HCT116 (cell line): Measurements from ENCODE around the gene NSD2. TPM values are rescaled to one million over a fixed set of nuclear protein-coding genes. Genes with fewer than 3 reads are reported as not detected.

Source experiments
- ATAC-seq: fragments of 200-7000 bp; cut with Tn5 transposase; 2 replicates; pipeline ENCODE4 v1.9.1; 2020; ENCODE audit warnings: mild to moderate bottlenecking, moderate library complexity
- BruUV-seq: library from RNA; stranded (reverse); fragments of 400-500 nt; replicated peaks from 2 replicates; lab custom pipeline; 2021; lab: Mats Ljungman, UMichigan
- CTCF ChIA-PET: fragments of 300-600 bp; sonication (Branson Sonifier 250); formaldehyde crosslinking; loops from one replicate; lab custom pipeline; 2021; ENCODE audit warnings: antibody characterized with exemption; lab: Charles Lee
- POLR2A ChIA-PET: fragments of 300-600, 350-600 bp; sonication (Branson Sonifier 250); formaldehyde crosslinking; loops from one replicate; lab custom pipeline; 2021; ENCODE audit warnings: antibody characterized with exemption; lab: Charles Lee
- RAD21 ChIA-PET, 2 experiments: fragments of 300-600 bp; sonication (Branson Sonifier 250); formaldehyde crosslinking; loops; one replicate each; lab custom pipeline; 2023; ENCODE audit warnings: low total read pairs in 2 of 2; ENCODE audit not compliant: uncharacterized antibody in 2 of 2, unreplicated experiment in 2 of 2, low non-redundant PET in 1 of 2; lab: Charles Lee
- DNase-seq: peaks from one replicate; pipeline ENCODE4 v3.0.0-alpha.2; 2010; ENCODE audit warnings: low read depth, low spot score
- H2AFZ ChIP-seq: fragments of 200-600 bp; shearing (Covaris generic), sonication (generic); 2 replicates; pipeline ENCODE4 v1.6.1; 2017; ENCODE audit warnings: low read depth, mixed run types, mixed read lengths, antibody characterized with exemption, low read length; ENCODE audit not compliant: poor library complexity, severe bottlenecking
- H3K27ac ChIP-seq: 2 replicates; pipeline ENCODE4 v1.5.1; 2012; ENCODE audit warnings: low read depth, low read length
- H3K27me3 ChIP-seq: fragments of 200-600 bp; sonication (generic); 2 replicates; pipeline ENCODE4 v1.6.1; 2016; ENCODE audit warnings: mixed run types, low read length, mixed read lengths; ENCODE audit not compliant: insufficient read depth
- H3K36me3 ChIP-seq, 2 experiments: fragments of 200-500 bp in 1 of 2; fragments of 200-600 bp in 1 of 2; sonication (Bioruptor generic) in 1 of 2; sonication (generic) in 1 of 2; 2 replicates each; pipeline versions ENCODE4 v1.5.1 to v1.6.1; 2014 to 2016; ENCODE audit warnings: low read length in 2 of 2, inconsistent platforms in 1 of 2, mixed read lengths in 1 of 2, mixed run types in 1 of 2; ENCODE audit not compliant: insufficient read depth in 2 of 2, control insufficient read depth in 1 of 2
- H3K4me1 ChIP-seq, 2 experiments: fragments of 200-600 bp in 1 of 2; sonication (generic) in 1 of 2; 2 replicates each; pipeline versions ENCODE4 v1.5.1 to v1.6.1; 2012 to 2017; ENCODE audit warnings: low read length in 2 of 2, inconsistent platforms in 1 of 2, mild to moderate bottlenecking in 1 of 2, mixed read lengths in 1 of 2, mixed run types in 1 of 2, moderate library complexity in 1 of 2; ENCODE audit not compliant: insufficient read depth in 2 of 2, control insufficient read depth in 1 of 2
- H3K4me2 ChIP-seq: fragments of 200-600 bp; sonication (generic); 2 replicates; pipeline ENCODE4 v1.6.1; 2017; ENCODE audit warnings: mixed run types, low read length, mixed read lengths
- H3K4me3 ChIP-seq, 2 experiments: fragments of 200-600 bp in 1 of 2; sonication (generic) in 1 of 2; replicated peaks in 1 of 2; 2 replicates each; pipeline ENCODE4 v1.5.1; 2011 to 2016; ENCODE audit warnings: low read length in 2 of 2, control low read depth in 1 of 2, low read depth in 1 of 2, mild to moderate bottlenecking in 1 of 2, mixed read lengths in 1 of 2, mixed run types in 1 of 2
- H3K79me2 ChIP-seq: fragments of 200-600 bp; sonication (generic); 2 replicates; pipeline ENCODE4 v1.6.1; 2017; ENCODE audit warnings: mild to moderate bottlenecking, mixed run types, low read length, moderate library complexity, mixed read lengths; ENCODE audit not compliant: insufficient read depth
- H3K9ac ChIP-seq: fragments of 200-600 bp; sonication (generic); 2 replicates; pipeline ENCODE4 v1.6.1; 2016; ENCODE audit warnings: low read length, mixed read lengths
- H3K9me2 ChIP-seq: fragments of 200-600 bp; sonication (generic), shearing (Covaris generic); 2 replicates; pipeline ENCODE4 v1.6.1; 2017; ENCODE audit warnings: mixed run types, mild to moderate bottlenecking, moderate library complexity; ENCODE audit not compliant: insufficient read depth
- H3K9me3 ChIP-seq, 2 experiments: fragments of 200-500 bp in 1 of 2; fragments of 200-600 bp in 1 of 2; sonication (Bioruptor generic) in 1 of 2; sonication (generic) in 1 of 2; 2 replicates each; pipeline ENCODE4 v1.6.1; 2014 to 2017; ENCODE audit warnings: low read length in 2 of 2, mixed read lengths in 2 of 2, inconsistent platforms in 1 of 2, low read depth in 1 of 2, mild to moderate bottlenecking in 1 of 2, mixed run types in 1 of 2, moderate library complexity in 1 of 2; ENCODE audit not compliant: control insufficient read depth in 1 of 2, insufficient read depth in 1 of 2
- H4K20me1 ChIP-seq: fragments of 200-600 bp; sonication (generic), shearing (Covaris generic); 2 replicates; pipeline ENCODE4 v1.6.1; 2017; ENCODE audit warnings: mixed run types, mild to moderate bottlenecking, moderate library complexity; ENCODE audit not compliant: insufficient read depth
- CBX3 ChIP-seq: IDR thresholded peaks from 2 replicates; pipeline ENCODE4 v1.6.1; 2012; ENCODE audit warnings: low read depth
- CEBPB ChIP-seq: IDR thresholded peaks from 2 replicates; pipeline ENCODE4 v1.6.1; 2012; ENCODE audit warnings: low read depth
- EGR1 ChIP-seq: IDR thresholded peaks from 2 replicates; pipeline ENCODE4 v1.6.1; 2012; ENCODE audit warnings: low read depth
- ELF1 ChIP-seq: IDR thresholded peaks from 2 replicates; pipeline ENCODE4 v1.6.1; 2012; ENCODE audit warnings: low read depth, borderline replicate concordance
- EZH2 ChIP-seq: fragments of 200-600 bp; sonication (generic); IDR thresholded peaks from 2 replicates; pipeline ENCODE4 v1.6.1; 2017; ENCODE audit warnings: antibody characterized with exemption, mixed run types
- EZH2phosphoT487 ChIP-seq: fragments of 200-600 bp; IDR thresholded peaks from 2 replicates; pipeline ENCODE4 v1.6.1; 2018; ENCODE audit warnings: antibody characterized with exemption, borderline replicate concordance
- POLR2A ChIP-seq: IDR thresholded peaks from 2 replicates; pipeline ENCODE4 v1.7.0; 2011; ENCODE audit warnings: borderline replicate concordance; ENCODE audit not compliant: insufficient read depth, insufficient read length; ENCODE audit errors: extremely low read depth
- POLR2AphosphoS5 ChIP-seq: IDR thresholded peaks from 2 replicates; pipeline ENCODE4 v1.6.1; 2011; ENCODE audit warnings: mild to moderate bottlenecking, low read depth, low read length, moderate library complexity
- RAD21 ChIP-seq: IDR thresholded peaks from 2 replicates; pipeline ENCODE4 v1.6.1; 2012; ENCODE audit warnings: low read depth, mild to moderate bottlenecking
- SIN3A ChIP-seq: IDR thresholded peaks from 2 replicates; pipeline ENCODE4 v1.6.1; 2012; ENCODE audit warnings: low read depth
- SP1 ChIP-seq: IDR thresholded peaks from 2 replicates; pipeline ENCODE4 v1.6.1; 2012; ENCODE audit warnings: low read depth
- SRF ChIP-seq: IDR thresholded peaks from 2 replicates; pipeline ENCODE4 v1.6.1; 2012; ENCODE audit warnings: low read depth
- ZFX ChIP-seq: fragments of 450-650 bp; IDR thresholded peaks from 2 replicates; pipeline ENCODE4 v1.6.1; 2017
- ZNF274 ChIP-seq: fragments of 200-500 bp; sonication (Bioruptor generic); IDR thresholded peaks from 2 replicates; pipeline ENCODE4 v1.6.1; 2014; ENCODE audit warnings: mild to moderate bottlenecking, low read depth, low read length, inconsistent platforms
- intact Hi-C: fragments of 100-400 bp; cut with micrococcal nuclease; formaldehyde crosslinking; loops from 2 replicates; pipeline ENCODE4 v1.10.0; 2022
- total RNA-seq: library from RNA; stranded (reverse); gene quantifications from one replicate; pipeline ENCODE4 v1.2.1, GENCODE V29; 2021; ENCODE audit not compliant: unreplicated experiment
- TF ChIP-seq, protein P1 (sequence below): IDR thresholded peaks from 2 replicates; pipeline ENCODE4 v1.6.1; 2012
- TF ChIP-seq, protein P2 (sequence below): IDR thresholded peaks from 2 replicates; pipeline ENCODE4 v1.6.1; 2012; ENCODE audit warnings: low read depth

Gene NSD2
- total RNA-seq, 1 experiment from 2014 or later = 145 TPM

- TF ChIP-seq, protein P1, sequence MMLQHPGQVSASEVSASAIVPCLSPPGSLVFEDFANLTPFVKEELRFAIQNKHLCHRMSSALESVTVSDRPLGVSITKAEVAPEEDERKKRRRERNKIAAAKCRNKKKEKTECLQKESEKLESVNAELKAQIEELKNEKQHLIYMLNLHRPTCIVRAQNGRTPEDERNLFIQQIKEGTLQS = no peak
- TF ChIP-seq RAD21 = no peak
- TF ChIP-seq POLR2AphosphoS5 = no peak
- TF ChIP-seq, protein P2, sequence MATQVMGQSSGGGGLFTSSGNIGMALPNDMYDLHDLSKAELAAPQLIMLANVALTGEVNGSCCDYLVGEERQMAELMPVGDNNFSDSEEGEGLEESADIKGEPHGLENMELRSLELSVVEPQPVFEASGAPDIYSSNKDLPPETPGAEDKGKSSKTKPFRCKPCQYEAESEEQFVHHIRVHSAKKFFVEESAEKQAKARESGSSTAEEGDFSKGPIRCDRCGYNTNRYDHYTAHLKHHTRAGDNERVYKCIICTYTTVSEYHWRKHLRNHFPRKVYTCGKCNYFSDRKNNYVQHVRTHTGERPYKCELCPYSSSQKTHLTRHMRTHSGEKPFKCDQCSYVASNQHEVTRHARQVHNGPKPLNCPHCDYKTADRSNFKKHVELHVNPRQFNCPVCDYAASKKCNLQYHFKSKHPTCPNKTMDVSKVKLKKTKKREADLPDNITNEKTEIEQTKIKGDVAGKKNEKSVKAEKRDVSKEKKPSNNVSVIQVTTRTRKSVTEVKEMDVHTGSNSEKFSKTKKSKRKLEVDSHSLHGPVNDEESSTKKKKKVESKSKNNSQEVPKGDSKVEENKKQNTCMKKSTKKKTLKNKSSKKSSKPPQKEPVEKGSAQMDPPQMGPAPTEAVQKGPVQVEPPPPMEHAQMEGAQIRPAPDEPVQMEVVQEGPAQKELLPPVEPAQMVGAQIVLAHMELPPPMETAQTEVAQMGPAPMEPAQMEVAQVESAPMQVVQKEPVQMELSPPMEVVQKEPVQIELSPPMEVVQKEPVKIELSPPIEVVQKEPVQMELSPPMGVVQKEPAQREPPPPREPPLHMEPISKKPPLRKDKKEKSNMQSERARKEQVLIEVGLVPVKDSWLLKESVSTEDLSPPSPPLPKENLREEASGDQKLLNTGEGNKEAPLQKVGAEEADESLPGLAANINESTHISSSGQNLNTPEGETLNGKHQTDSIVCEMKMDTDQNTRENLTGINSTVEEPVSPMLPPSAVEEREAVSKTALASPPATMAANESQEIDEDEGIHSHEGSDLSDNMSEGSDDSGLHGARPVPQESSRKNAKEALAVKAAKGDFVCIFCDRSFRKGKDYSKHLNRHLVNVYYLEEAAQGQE = no peak
- no peak for TF ChIP-seq SRF
- no peak for TF ChIP-seq EGR1
- no peak for TF ChIP-seq ELF1
These were observed 45.9 kb upstream of the NSD2 start (continued) for GRCh38 chr4:1825326-1825725.

DNA sequence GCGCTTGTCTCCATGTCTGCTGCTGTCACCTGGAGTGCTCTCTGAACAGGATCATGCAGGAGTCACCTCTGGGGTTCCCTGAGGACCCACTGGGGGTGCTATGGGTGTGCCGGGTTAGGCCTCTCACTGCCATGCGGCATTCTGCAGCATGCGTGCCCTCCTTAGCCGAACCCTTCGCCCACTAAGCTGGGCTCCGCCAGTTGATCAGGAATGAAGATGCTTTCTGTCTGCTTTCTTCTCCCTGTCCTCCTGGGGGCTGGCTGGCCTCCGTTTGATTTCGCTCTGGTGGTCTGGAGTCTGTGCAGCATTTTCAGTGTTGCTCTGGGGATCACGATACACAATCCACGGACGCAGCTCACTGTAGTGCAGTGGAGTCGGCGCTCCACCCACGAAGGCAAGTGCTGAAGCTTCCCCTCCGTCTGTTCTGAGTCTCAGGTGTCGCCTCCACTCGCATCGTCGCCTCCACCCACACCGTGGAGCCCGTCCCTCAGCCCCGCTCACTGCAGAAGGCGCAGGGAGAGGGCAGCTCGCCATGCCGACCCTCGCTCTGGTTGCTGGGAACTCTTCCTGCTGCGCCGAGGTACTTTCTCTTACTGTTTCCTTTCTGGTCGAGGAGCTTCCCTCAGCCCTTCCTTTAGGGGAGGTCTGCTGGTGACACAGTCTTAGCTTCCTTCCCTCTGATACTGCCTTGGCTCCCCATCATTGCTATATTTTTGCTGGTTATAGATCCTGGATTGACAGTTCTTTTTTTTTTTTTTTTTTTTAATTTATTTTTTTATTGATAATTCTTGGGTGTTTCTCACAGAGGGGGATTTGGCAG, 44.5 kb upstream of the NSD2 start:
- no peak overlapping the region for H3K9ac ChIP-seq
- RAD21 ChIA-PET = no interaction called here
- H3K27ac ChIP-seq = no peak overlapping the region
- H3K9me3 ChIP-seq = no peaks in the 10 kb centered on the region
- no peak overlapping the region for H2AFZ ChIP-seq
- H4K20me1 ChIP-seq = no peaks in the 10 kb centered on the region
- H3K36me3 ChIP-seq = peaks cover 19 to 45% of the 10 kb centered on the region in 2 experiments; a peak in 3 of 4 replicates
- TF ChIP-seq SRF (no peak), ELF1 (no peak), POLR2A (no peak), POLR2AphosphoS5 (no peak), EZH2 (no peak), SIN3A (no peak), ZNF274 (no peak), ZFX (no peak), SP1 (no peak), CBX3 (no peak), EZH2phosphoT487 (no peak), CEBPB (no peak)
- TF ChIP-seq, protein P1 = no peak
- H3K4me2 ChIP-seq = no peak overlapping the region
- BruUV-seq = no TSS peak
- H3K4me1 ChIP-seq = no peaks in the 10 kb centered on the region
- intact Hi-C loops = no loop called here
- H3K27me3 ChIP-seq = no peaks in the 10 kb centered on the region
- no peak for DNase-seq
- CTCF ChIA-PET = no interaction called here
- H3K4me3 ChIP-seq = no peak overlapping the region
- peak; percentile 28; the same call in 1 of the 2 replicates for ATAC-seq
- no peaks in the 10 kb centered on the region; the same call in 1 of the 2 replicates for H3K79me2 ChIP-seq
- POLR2A ChIA-PET = no interaction called here
- no peaks in the 10 kb centered on the region for H3K9me2 ChIP-seq
